Ovary (tissue), 9 donors: ENCODE data around the gene CEP128. TPM values are rescaled to one million over a fixed set of nuclear protein-coding genes. Genes with fewer than 3 reads are reported as not detected.

ENCODE experiments used
- DNase-seq, 5 donors: peaks; one replicate each; pipeline ENCODE4 v3.0.0-alpha.2; 2019 to 2020
- H3K27ac ChIP-seq, 2 donors: fragments of 200-600 bp; one replicate each; pipeline versions ENCODE4 v1.5.1 to v1.8.0; 2019 to 2022
- H3K27me3 ChIP-seq: fragments of 200-600 bp; one replicate; pipeline ENCODE4 v1.8.0; 2022
- H3K36me3 ChIP-seq: fragments of 200-600 bp; sonication (generic); one replicate; pipeline ENCODE4 v1.5.1; 2019
- H3K4me1 ChIP-seq: one replicate; pipeline ENCODE4 v1.8.1; 2013; ENCODE audit warnings: mild to moderate bottlenecking, moderate library complexity; ENCODE audit not compliant: insufficient read depth
- H3K4me3 ChIP-seq: fragments of 200-600 bp; sonication (generic); one replicate; pipeline ENCODE4 v1.5.1; 2017
- H3K9me3 ChIP-seq, 2 donors: fragments of 200-600 bp in 1 of 2; sonication (generic) in 1 of 2; one replicate each; pipeline versions ENCODE4 v1.5.1 to v1.8.1; 2013 to 2019; ENCODE audit warnings: mild to moderate bottlenecking in 1 of 2, moderate library complexity in 1 of 2
- CTCF ChIP-seq, 3 donors: fragments of 450-650 bp in 2 of 3; fragments of 200-600 bp in 1 of 3; IDR thresholded peaks; one replicate each; pipeline versions ENCODE4 v1.5.1 to v1.8.0; 2016 to 2022; ENCODE audit warnings: antibody characterized with exemption in 3 of 3, mild to moderate bottlenecking in 1 of 3
- EP300 ChIP-seq: sonication (generic); formaldehyde crosslinking; IDR thresholded peaks from one replicate; pipeline ENCODE4 v1.6.1; 2017; ENCODE audit warnings: antibody characterized with exemption
- POLR2A ChIP-seq: fragments of 450-650 bp; IDR thresholded peaks from one replicate; pipeline ENCODE4 v1.6.1; 2017; ENCODE audit warnings: antibody characterized with exemption, mild to moderate bottlenecking, moderate library complexity
- WGBS, 3 donors: extraction: QIAGEN DNeasy Blood & Tissue Kit in 1 of 3; methylation state at CpG; one replicate each; pipeline versions ENCODE4 v1.1.5 to v1.1.7; 2013 to 2017; 5-methylcytosine and 5-hydroxymethylcytosine counted together
- intact Hi-C, 4 donors: fragments of 100-400 bp; cut with DNase I; formaldehyde crosslinking; loops; one replicate each; pipeline versions ENCODE4 v1.11.0 to v1.15.1; 2022 to 2023
- polyA plus RNA-seq, 2 donors: library from polyadenylated mRNA; stranded (reverse); fragments of 200-250 nt in 1 of 2; fragments of 350-450 nt in 1 of 2; fragmentation: Illumina TruSeq in 1 of 2; extraction: RNeasy Lipid Tissue Mini Kit (QIAGEN cat#74804) in 1 of 2; gene quantifications; one replicate each; pipeline ENCODE4 v1.2.3, GENCODE V29; 2013 to 2014
- total RNA-seq, 7 donors: library from RNA; depleted of rRNA in 2 of 7; stranded (reverse); fragments of >200 nt in 2 of 7; fragmentation: NEBNext Ultra II Directional in 3 of 7; extraction: Animal tissue kit (Norgen Biotek cat#: 25700) in 3 of 7; gene quantifications; one replicate each; pipeline versions ENCODE4 v1.1.0 to v1.2.4, GENCODE V29; 2016 to 2023
- donor health status: DM: no; HTN: no; CAD: no; lungs with moderate emphysema.
- donor health status: DM: no; HTN: no; CAD: no.
- donor health status: Bipolar disorder and iron deficiency.
- donor health status: DM: yes; HTN: yes; CAD: no.
- donor health status: DM: no; HTN: no; CAD: no.
- donor health status: DM: yes; HTN: yes; CAD: no.

The CEP128 gene
- total and polyA plus RNA-seq, 9 donors = 1.5 to 14.3 (median 6.4) TPM

GRCh38 chr14:80507292-80507869 lies 434.2 kb downstream of the CEP128 start:
- DNase-seq = no peak
- H3K9me3 ChIP-seq = no peaks in the 10 kb centered on the region
- no peak overlapping the region for H3K27ac ChIP-seq
- no peaks in the 10 kb centered on the region for H3K36me3 ChIP-seq
- 95 to 96% (median 95%) methylated on average over 3 of the region's 3 CpGs for WGBS, 3 donors
- H3K4me3 ChIP-seq = no peak overlapping the region
- H3K27me3 ChIP-seq = no peaks in the 10 kb centered on the region
- TF ChIP-seq POLR2A (no peak), EP300 (no peak), CTCF (IDR thresholded peaks at IDR 0.05) (no peak)
- no peaks in the 10 kb centered on the region for H3K4me1 ChIP-seq
- intact Hi-C loops = no loop called here

GRCh38 chr14:80504781-80505180 lies 436.8 kb downstream of the CEP128 start:
- no peak overlapping the region for H3K4me3 ChIP-seq
- TF ChIP-seq CTCF (IDR thresholded peaks at IDR 0.05) (no peak), POLR2A (no peak), EP300 (no peak)
- H3K27ac ChIP-seq = no peak overlapping the region
- H3K9me3 ChIP-seq = no peaks in the 10 kb centered on the region
- no peaks in the 10 kb centered on the region for H3K36me3 ChIP-seq
- no peak for DNase-seq
- intact Hi-C loops = no loop called here
- 84 to 89% (median 85%) methylated on average over 4 of the region's 4 CpGs for WGBS, 3 donors
- no peaks in the 10 kb centered on the region for H3K4me1 ChIP-seq
- H3K27me3 ChIP-seq = no peaks in the 10 kb centered on the region

- WGBS, 3 donors = 94 to 97% (median 96%) methylated on average over 2 of the region's 2 CpGs
- H3K4me3 ChIP-seq = no peak overlapping the region
- intact Hi-C loops = no loop called here
Measured at GRCh38 chr14:80498533-80498932, 443.0 kb downstream of the CEP128 start.

GRCh38 chr14:80496090-80496489 lies 445.4 kb downstream of the CEP128 start:
- H3K36me3 ChIP-seq = no peaks in the 10 kb centered on the region
- H3K9me3 ChIP-seq = no peaks in the 10 kb centered on the region
- TF ChIP-seq POLR2A = no peak
- no peak for TF ChIP-seq CTCF (IDR thresholded peaks at IDR 0.05)
- TF ChIP-seq EP300 = no peak
- no peak overlapping the region for H3K27ac ChIP-seq
- peaks cover 6% of the 10 kb centered on the region for H3K4me1 ChIP-seq
- H3K27me3 ChIP-seq = no peaks in the 10 kb centered on the region
- no peak for DNase-seq
- no peak overlapping the region for H3K4me3 ChIP-seq
- intact Hi-C loops = no loop called here
- WGBS, 3 donors = 97 to 99% (median 98%) methylated on average over 4 of the region's 4 CpGs

More at GRCh38 chr14:80498533-80498932, 443.0 kb downstream of the CEP128 start:
- H3K27me3 ChIP-seq = no peaks in the 10 kb centered on the region
- no peaks in the 10 kb centered on the region for H3K9me3 ChIP-seq
- H3K4me1 ChIP-seq = peaks cover 3% of the 10 kb centered on the region
- no peaks in the 10 kb centered on the region for H3K36me3 ChIP-seq
- no peak for DNase-seq
- TF ChIP-seq POLR2A (no peak), EP300 (no peak), CTCF (IDR thresholded peaks at IDR 0.05) (no peak)
- no peak overlapping the region for H3K27ac ChIP-seq
